HG02642 (cell line): ENCODE data around the gene IP6K2.

Experiments
- ATAC-seq: cut with Tn5 transposase; IDR thresholded peaks from one replicate; pipeline ENCODE4 v1.9.1; 2021; ENCODE audit warnings: mild to moderate bottlenecking; ENCODE audit not compliant: unreplicated experiment, poor library complexity

Gene IP6K2

GRCh38 chr3:48647714-48648113 is 69.3 kb downstream of the IP6K2 start:
- no peak for ATAC-seq

- no peak for ATAC-seq
These were observed 71.9 kb downstream of the IP6K2 start for GRCh38 chr3:48644898-48645760.

GRCh38 chr3:48642605-48643004 is 74.4 kb downstream of the IP6K2 start:
- no peak for ATAC-seq

- ATAC-seq: no peak
These were observed 75.6 kb downstream of the IP6K2 start for GRCh38 chr3:48641396-48641795.

- ATAC-seq: no peak
These were observed 76.9 kb downstream of the IP6K2 start for GRCh38 chr3:48639944-48640606.
